ENCODE measurements around the gene ANKRD44.

ANKRD44 gene

DNA sequence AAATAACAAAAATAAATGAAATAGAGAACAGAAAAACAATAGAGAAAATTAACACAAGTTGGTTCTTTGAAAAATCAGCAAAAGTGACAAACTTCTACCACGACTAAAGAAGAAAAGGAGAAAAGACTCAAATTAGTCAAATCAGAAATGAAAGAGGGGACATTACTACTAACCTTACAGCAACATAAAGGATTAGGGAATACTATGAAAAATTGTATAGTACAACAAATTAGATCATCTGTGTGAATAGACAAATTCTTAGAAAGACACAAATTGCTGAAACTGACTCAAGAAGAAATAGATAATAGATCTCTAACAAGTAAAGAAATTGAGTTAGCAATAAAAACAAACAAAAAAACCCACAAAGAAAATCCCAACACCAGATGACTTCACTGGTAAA is 335.6 kb downstream of the ANKRD44 start:
- in situ Hi-C loops (cut with HindIII; ENCODE audit: low sequenced_read_pairs), result no loop called here

DNA sequence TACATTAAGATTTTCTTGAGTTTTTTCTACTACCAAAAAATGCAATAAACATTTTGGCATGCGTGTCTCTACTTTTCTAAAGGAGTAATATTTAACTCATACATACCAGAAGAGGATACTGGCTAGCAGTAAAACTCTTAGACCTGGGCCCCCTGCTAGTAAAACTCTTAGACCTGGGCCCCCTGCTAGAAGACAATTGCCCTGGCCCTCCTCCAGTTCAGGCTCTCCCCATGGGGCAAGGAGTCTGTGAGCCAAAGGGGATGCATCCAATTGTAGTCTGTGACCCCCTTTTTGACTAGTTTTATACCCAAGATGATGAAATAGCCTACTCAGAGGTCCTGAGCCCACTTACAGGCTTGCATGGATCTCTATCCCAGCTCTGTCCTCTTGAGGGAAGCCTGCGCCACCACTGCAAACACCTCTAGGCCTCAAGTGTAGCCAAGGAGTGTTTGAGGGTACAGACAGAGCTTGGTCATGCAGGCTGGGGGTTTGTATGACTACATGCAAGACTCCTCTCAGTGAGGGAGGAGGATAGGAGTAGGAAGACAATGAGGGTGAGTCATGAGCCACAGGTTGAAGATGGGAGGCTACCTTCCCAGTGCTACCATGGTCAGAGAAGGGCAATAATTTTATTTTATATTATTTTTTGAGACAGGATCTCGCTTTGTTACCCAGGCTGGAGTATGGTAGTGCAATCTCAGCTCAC is 338.9 kb downstream of the ANKRD44 start:
- in situ Hi-C loops (cut with HindIII; ENCODE audit: low sequenced_read_pairs), result no loop called here

DNA sequence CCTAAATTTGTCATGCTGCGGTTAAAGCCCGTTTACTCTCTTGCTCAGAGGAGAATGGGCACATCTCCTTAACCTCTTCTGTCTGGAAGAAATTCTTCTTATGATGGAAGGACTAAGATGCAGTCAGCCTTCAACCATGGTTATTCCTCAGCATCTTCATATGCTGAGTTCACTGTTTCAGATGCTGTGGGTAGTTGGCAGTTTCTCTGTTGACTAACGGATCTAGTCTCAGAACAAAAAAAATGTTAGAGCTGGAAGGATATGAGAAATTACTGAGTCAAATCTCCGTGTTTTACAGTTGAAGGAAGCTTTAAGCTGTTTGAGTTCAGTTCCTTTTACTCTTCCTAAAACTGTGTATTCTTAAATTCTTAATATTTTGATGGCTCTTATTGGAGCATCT is 340.5 kb downstream of the ANKRD44 start:
- in situ Hi-C loops (cut with HindIII; ENCODE audit: low sequenced_read_pairs), result no loop called here

DNA sequence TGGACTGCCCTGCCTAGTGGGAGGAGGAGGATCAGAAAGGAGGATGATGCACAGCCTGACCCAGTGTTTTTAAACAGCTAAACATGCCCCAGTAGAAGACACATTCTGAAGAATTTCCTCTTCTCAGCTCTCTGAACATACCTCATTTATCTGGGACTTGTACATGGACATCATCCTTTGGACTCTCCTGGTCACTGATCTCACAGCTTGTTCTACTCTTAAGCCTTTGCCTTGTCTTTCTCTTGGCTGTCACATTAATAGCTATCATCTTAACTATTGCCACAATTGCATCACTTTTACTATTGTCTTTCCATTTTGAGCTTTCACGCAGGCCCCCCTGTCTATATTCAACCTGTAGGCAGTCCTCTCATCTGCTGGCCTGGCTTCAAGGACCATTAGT is 342.1 kb downstream of the ANKRD44 start:
- in situ Hi-C loops (cut with HindIII; ENCODE audit: low sequenced_read_pairs), result no loop called here

DNA sequence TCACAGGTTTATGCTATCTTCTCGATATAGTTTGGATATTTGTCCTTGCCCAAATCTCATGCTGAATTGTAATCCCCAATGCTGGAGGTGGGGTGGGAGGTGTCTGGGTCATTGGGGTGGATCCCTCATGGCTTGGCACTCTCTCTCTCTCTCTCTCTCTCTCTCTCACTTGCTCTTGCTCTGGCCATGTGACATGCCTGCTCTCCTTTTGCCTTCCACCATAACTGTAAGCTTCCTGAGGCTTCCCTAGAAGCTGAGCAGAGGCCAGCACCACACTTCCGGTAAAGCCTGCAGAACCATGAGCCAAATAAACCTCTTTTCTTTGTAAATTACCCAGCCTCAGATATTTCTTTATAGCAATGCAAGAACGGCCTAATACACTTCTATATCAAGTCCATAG is 342.8 kb downstream of the ANKRD44 start:
- in situ Hi-C loops (cut with HindIII; ENCODE audit: low sequenced_read_pairs), result no loop called here

DNA sequence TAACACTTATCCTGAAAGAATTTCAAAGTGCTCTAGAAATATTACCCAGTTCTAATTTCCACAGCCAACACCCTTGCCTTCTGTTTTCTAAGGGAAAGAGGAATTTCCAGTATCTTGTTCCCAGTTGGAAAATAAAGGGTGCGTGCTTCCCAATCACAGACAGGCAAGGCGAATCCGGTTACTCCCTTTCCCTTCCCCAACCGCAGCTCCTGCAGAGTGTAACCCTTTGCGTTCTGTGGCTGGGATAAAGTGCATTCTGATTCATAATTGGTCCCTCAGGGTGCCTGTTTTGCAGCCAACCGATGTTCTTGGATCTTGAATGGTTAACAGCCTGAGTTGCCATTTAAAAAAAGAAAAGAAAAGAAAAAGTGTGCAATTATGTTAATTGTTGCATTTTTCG is 343.5 kb downstream of the ANKRD44 start:
- in situ Hi-C loops (cut with HindIII; ENCODE audit: low sequenced_read_pairs), result no loop called here

DNA sequence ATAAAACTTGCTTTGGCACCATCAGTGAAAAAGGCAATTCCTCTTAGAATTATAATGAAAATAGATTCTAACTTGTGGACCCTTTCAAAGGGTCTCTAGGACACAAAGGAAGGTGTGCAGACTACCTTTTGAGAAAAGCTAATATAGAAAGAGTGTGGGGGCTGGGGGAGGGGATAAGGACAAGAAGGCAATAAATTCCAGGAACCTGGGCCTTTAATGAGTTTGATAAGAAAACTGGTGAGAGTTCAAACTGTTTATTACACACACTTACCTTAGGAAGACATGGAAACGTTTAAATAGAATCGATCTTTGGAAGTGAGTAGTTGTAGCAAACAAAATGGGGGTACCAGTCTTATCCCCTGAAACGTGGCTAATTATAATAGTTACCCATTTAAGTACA is 344.5 kb downstream of the ANKRD44 start:
- in situ Hi-C loops (cut with HindIII; ENCODE audit: low sequenced_read_pairs), result no loop called here

DNA sequence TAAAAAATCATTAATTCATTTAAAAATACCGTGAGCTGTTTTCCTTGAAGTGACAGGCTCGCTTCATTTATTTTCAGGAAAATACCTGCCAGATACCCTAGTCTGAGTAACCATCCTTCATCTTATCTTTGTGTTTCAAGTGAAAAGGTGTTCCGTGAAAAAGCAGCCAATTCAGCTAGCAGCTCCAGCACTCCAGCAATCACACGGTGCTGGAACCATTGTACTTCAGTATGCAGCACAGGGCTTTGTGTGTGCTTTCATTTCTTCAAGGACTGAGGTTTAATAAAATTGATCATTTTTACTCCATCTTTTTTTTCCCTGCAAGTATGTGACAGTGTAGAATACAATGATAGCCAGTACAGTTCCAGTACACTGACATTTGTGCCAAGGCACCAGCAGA is 344.9 kb downstream of the ANKRD44 start:
- in situ Hi-C loops (cut with HindIII; ENCODE audit: low sequenced_read_pairs), result no loop called here

DNA sequence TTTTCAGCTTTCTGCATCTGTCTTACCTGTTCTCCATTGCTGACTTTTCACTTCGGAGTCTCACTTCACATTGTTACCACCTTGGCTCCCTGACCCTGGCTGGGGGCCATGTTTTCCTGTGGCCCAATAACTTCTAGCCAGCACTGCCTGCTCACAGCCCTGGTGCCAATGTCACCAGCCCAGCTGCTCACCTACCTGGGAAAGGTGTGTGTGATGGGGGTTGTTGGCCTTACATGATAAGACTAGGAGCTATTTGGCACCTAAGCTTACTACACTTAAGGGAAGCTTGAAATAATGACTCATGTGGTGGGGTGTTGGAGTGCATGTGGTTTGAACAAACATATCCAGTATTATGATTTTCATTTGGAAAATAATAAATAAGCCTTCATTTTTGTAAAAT is 346.6 kb downstream of the ANKRD44 start:
- in situ Hi-C loops (cut with HindIII; ENCODE audit: low sequenced_read_pairs), result no loop called here

DNA sequence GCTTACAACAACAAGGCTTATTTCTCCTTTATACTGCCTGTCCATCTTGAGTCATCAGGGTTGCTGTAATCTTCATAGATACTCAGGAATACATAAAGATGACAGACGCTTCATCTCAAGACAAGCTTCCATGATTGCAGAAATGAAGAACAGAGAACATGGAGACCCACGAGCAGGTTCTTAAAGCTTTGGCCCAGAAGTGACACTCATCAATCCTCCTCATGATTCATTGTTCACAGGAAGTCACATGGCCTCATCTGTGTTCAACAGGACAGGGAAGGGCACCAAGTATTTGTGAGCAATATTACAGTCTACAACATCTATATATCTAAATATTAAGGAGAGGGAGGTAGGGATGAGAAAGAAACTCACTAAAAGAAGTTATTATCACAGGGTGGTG is 347.5 kb downstream of the ANKRD44 start:
- in situ Hi-C loops (cut with HindIII; ENCODE audit: low sequenced_read_pairs), result no loop called here

DNA sequence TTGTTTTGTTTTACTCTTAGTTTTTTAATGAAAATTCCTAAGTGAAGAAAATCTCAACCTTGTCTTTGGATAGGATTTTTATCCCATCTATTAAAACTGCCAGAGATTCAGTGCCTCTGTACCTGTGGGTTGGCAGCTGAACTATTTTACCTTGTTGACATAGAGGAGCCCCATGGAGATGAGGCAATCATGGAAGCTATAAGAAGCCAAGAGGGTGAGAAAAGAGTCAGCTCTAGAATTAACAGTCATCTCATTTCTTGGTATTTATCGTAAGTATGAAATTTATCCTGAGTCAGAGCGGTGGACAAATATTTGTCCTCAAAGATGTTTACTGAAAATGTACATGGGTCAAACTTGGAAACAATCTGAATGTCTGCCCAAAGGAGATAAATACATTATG is 348.3 kb downstream of the ANKRD44 start:
- in situ Hi-C loops (cut with HindIII; ENCODE audit: low sequenced_read_pairs), result no loop called here

DNA sequence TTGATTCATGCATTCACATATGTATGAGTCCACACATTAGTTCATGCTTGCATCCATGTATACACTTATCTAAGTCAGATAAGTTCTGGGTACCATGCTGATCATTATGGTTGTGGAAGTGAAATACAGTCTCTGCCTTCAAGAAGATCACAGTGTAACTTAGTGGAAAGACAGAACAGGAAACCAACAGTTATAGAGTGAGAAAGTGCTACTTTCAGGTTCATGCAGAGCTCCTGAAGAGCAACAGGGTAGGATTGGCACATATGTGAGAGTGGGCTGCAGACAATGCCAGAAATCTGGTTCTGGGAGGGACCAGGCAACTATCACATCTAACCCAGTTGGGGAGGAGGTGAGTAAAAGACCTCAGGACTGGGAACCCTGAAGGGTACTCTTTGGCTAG is 348.7 kb downstream of the ANKRD44 start:
- in situ Hi-C loops (cut with HindIII; ENCODE audit: low sequenced_read_pairs), result no loop called here

DNA sequence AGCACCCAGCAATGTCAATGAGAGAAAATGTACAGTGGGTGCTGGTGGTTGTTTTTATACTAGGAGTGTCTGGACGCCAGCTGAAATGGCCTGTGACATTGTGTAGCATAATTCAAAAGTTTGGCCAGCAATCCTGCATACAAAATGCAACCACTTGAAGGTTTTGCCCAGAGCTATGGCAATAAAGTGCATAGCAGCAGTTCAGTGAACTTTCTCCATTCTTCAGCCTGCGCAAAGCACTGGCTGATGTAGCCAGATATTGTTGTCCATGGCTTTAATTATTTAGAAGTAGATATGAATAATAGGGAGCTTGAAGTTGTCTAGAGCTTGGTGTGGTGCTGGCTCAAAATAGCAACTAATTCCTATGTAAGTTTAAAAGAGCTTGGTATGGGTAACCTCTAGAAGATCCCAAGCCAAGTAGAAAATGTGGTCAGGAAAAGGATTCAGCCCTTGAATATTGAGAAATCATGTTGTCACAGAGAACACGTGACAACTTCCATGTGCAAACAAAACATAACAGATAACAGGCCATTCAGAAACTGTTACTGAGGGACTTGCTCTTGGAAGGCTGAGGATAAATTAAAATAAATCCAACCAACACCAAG is 350.7 kb downstream of the ANKRD44 start:
- in situ Hi-C loops (cut with HindIII; ENCODE audit: low sequenced_read_pairs), result no loop called here

DNA sequence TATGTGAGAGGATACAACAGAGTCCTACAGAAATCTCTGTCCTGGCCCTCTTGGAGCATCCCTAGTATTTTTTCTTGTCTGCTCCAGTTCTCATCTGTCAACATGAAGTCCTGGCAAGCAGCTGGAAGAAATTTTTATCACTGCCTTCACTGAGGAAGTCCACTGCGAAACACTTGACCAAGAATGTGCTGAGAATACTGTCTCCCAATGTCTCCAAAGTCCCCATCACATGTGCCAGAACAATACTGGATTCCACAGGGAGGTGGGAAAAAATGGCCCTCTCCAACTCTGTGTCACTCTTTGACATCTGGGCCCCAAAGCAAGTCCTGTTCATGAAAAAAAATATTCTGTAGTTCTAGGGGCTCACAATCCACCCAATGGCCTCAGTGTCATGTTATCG is 351.3 kb downstream of the ANKRD44 start:
- in situ Hi-C loops (cut with HindIII; ENCODE audit: low sequenced_read_pairs), result no loop called here

DNA sequence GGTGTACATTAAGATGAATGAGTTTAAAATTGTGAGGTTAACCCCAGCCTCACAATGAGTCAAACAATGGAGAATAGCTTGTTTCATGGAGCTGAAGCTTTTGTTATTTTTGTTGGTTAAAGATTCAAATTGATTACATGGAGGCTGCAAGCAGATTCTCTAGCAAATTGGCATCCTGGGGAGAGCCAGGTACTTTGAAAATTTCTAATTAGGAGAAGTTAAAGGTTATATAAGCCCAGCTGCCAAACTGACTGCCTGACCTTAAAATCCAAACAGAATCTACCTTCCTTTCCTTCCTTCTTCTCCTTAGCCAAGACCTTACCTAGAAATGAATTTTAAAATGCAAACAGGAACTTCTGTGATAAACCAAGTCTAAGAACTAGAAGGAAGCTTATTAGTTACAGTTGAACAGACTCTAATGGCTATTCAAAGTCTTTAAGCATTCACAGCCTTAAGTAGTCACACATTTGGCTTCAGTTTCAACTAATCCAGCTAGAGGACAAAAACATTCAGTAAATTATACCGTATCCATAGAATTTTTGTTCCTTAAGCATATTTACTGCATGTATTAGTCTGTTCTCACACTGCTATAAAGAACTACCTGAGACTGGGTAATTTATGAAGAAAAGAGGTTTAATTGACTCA is 352.6 kb downstream of the ANKRD44 start:
- in situ Hi-C loops (cut with HindIII; ENCODE audit: low sequenced_read_pairs), result no loop called here

DNA sequence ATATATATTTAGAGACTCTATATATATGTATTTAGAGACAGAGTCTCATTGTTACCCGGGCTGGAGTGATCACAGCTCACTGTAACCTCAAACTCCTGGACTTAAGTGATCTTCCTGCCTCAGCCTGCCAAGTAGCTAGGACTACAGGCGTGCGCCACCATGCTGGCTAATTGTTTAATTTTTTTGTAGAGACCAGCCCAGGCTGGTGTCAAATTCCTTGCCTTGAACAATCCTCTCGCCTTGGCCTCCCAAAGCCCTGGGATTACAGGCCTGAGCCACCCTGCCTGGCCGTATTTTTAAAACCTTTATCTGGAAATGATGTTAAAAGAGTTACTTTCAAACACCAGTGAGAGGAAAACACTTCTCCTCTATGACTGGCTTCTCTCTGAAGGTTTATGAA is 353.1 kb downstream of the ANKRD44 start:
- in situ Hi-C loops (cut with HindIII; ENCODE audit: low sequenced_read_pairs), result no loop called here

DNA sequence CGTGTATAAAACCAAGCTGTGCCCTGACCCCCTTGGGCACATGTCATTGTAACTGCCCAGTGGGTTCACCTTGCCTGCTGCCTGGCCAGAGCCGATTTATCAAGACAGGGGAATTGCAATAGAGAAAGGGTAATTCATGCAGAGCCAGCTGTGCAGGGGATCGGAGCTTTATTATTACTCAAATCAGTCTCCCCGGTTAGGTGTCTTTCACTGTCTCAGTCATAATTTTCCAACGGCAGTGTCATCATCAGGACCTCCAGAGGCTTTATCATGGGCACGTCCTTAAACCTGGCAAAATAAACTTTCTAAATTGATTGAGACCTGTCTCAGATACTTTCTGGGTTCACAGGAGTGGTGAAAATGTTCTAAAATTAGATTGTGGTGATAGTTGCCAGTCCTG is 354.5 kb downstream of the ANKRD44 start:
- in situ Hi-C loops (cut with HindIII; ENCODE audit: low sequenced_read_pairs), result no loop called here

DNA sequence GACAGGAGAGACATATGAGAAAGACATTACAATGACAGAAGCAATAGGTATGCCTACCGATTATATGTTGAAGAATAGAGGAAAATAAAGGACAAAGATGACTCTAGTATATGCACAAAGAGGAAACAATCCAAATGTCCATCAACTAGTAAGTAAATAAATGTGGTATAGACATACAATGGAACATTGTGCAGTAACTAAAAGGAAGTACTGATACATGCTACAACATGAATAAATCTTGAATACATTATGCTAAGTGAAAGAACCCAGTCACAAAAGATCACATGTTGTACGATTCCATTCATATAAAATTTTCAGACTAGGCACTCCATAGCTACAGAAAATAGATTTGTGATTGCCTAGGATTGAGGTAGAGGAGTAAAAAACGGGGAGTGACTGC is 355.5 kb downstream of the ANKRD44 start:
- in situ Hi-C loops (cut with HindIII; ENCODE audit: low sequenced_read_pairs), result no loop called here

DNA sequence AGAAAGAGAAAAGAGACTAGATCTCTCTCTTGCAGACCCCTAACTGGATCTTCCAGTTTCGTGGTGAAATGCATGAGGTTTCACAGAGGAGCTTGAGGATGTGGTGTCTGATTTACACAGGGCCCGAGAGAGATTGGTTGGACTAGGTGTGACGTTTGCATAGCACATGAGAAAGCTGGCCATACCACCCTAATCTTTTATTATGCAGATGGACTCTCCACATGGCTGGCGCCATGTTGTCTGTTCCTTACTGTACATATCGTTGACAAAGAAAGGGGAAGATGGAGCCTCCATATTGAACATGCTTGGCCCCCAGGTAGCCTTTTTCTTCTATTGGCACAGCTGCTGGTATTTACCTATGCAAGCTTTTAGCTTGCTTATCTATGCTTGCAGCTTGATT is 356.6 kb downstream of the ANKRD44 start:
- in situ Hi-C loops (cut with HindIII; ENCODE audit: low sequenced_read_pairs), result no loop called here

DNA sequence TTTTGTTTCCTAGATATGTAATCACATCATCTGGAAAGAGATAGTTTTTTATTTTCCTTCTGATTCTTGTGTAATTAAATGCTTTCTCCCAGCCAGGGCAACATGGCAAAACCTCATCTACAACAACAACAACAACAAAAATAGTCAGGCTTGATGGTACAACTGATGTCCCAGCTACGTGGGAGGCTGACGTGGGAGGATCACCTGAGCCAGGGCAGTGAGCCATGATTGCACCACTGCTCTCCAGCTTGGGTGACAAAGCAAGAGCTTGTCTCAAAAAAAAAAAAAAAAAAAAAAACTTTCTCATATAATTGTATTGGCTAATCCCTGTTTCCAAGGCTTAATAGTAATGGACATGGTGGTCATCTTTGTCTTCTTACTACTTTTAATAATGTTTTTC is 357.6 kb downstream of the ANKRD44 start:
- in situ Hi-C loops (cut with HindIII; ENCODE audit: low sequenced_read_pairs), result no loop called here

DNA sequence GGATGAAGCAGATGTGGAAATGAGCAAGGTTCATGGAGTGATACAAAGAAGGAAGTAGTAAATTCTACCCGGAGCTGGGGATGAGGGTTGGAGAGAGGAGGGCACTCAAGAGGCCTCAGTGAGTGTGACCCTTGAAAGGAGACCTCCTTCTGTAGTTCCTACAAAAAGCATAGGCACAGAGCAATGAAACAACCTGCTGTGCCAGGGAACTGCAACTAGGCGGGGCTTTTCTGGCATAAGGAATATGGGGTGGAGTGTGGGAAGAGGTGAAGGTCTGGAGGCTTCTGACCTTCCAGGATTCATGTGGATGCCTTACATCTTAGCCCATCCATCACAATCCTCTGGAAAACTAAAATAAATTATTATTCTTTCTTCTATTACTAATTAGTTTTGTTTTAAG is 358.6 kb downstream of the ANKRD44 start:
- in situ Hi-C loops (cut with HindIII; ENCODE audit: low sequenced_read_pairs), result no loop called here

DNA sequence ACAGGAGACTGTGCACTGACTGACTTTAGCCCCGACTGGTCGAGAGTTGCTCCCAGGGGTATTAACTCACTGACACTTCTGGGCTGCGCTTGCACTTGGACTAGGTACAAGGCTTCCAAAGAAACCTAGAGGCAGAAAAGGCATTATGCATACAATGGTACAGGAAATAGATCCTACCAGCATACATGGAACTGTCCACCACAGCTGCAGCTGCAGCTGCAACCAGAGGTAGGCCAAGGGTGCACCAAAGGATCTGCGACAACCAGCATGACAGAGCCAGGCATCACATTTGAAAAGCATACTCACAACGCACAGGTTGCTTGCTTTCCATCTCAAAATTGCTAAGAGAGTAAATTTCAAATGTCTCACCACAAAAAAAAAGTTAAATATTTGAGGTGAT is 361.5 kb downstream of the ANKRD44 start:
- in situ Hi-C loops (cut with HindIII; ENCODE audit: low sequenced_read_pairs), result no loop called here

DNA sequence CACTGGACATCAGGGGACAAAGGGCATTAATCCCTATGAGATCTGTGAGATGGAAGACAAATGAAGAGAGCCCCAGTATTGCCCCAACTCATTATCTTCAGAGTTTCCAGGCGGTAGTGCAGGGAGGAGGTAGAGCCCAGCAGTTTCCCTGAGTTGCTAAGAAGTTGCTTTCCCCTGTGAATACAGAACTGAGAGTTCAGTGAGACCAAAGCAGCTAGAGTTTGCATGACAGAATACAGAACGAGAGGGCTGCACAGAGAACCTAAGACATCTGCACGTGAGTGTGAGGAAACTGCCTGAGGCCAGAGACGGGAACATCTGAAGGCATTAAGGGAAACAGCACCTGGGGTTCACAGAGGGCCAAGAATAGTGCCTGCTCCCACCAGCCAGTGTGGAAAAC is 366.0 kb downstream of the ANKRD44 start:
- in situ Hi-C loops (cut with HindIII; ENCODE audit: low sequenced_read_pairs), result no loop called here
